Hippocampal formation (tissue), 2 donors: Measurements from ENCODE around the gene WNT7B.

Experiments used
- DNase-seq, 2 donors: peaks; one replicate each; lab custom pipeline; 2025; lab: John Stamatoyannopoulos, UW

WNT7B gene

GRCh38 chr22:45995405-45996101, 18.6 kb upstream of the WNT7B start:
- DNase-seq, result no peak

- peak; percentile 25 to 76 for DNase-seq
Measured at GRCh38 chr22:45994491-45995404, 17.8 kb upstream of the WNT7B start.

- no peak for DNase-seq
Measured at GRCh38 chr22:45993841-45994240, 16.9 kb upstream of the WNT7B start.

- DNase-seq, result no peak
Measured at GRCh38 chr22:45993143-45993692, 16.3 kb upstream of the WNT7B start.

- no peak for DNase-seq
Measured at GRCh38 chr22:45992737-45993136, 15.8 kb upstream of the WNT7B start.

- no peak for DNase-seq
Measured at GRCh38 chr22:45991098-45991497, 14.1 kb upstream of the WNT7B start.

- DNase-seq, result no peak
Measured at GRCh38 chr22:45987136-45987861, 10.3 kb upstream of the WNT7B start.

- no peak for DNase-seq
Measured at GRCh38 chr22:45984316-45984916, 7.5 kb upstream of the WNT7B start.

- no peak for DNase-seq
Measured at GRCh38 chr22:45983797-45984196, 6.8 kb upstream of the WNT7B start.

- no peak for DNase-seq
Measured at GRCh38 chr22:45980761-45981160, 3.8 kb upstream of the WNT7B start.

- DNase-seq, result no peak
Measured at GRCh38 chr22:45980268-45980570, 3.3 kb upstream of the WNT7B start.

- DNase-seq, result no peak
Measured at GRCh38 chr22:45978275-45978713, 1.3 kb upstream of the WNT7B start.

GRCh38 chr22:45977551-45978274, 751 bp upstream of the WNT7B start:
- DNase-seq, result no peak

GRCh38 chr22:45976254-45977002, 534 bp downstream of the WNT7B start:
- no peak for DNase-seq

GRCh38 chr22:45975164-45976161, 1.5 kb downstream of the WNT7B start:
- no peak for DNase-seq

GRCh38 chr22:45974498-45974897, 2.5 kb downstream of the WNT7B start:
- no peak for DNase-seq

GRCh38 chr22:45972889-45973253, 4.1 kb downstream of the WNT7B start:
- no peak for DNase-seq

GRCh38 chr22:45972091-45972888, 4.7 kb downstream of the WNT7B start:
- DNase-seq, result no peak
